ENCODE measurements around the gene STX3.

- TF ChIP-seq CTCF (IDR thresholded peaks at IDR 0.05) (no peak), POLR2A (IDR thresholded peaks at IDR 0.05) (no peak)
These were observed 753 bp downstream of the STX3 start for GRCh38 chr11:59755701-59756557.
